DOHH2 (cell line): ENCODE results near the gene ZC3H7A.

Experiments used
- H3F3A ChIP-seq: fragments of 200-600 bp; sonication (generic), shearing (Covaris generic); 2 replicates; pipeline ENCODE4 v1.6.0; 2016; ENCODE audit warnings: antibody characterized with exemption, mild to moderate bottlenecking; ENCODE audit not compliant: control insufficient read depth, insufficient read depth
- H3K27ac ChIP-seq: fragments of 200-600 bp; sonication (generic); 2 replicates; pipeline ENCODE4 v1.5.1; 2014; ENCODE audit warnings: low read depth, mild to moderate bottlenecking, low read length, moderate library complexity
- H3K27me3 ChIP-seq: fragments of 200-600 bp; sonication (generic); 2 replicates; pipeline ENCODE4 v1.6.1; 2014; ENCODE audit warnings: mild to moderate bottlenecking, low read length, mixed read lengths; ENCODE audit not compliant: control insufficient read depth
- H3K36me3 ChIP-seq: fragments of 200-600 bp; sonication (generic); 2 replicates; pipeline ENCODE4 v1.6.1; 2014; ENCODE audit warnings: mild to moderate bottlenecking, low read length, moderate library complexity, mixed read lengths; ENCODE audit not compliant: control insufficient read depth
- H3K4me1 ChIP-seq: fragments of 200-600 bp; sonication (generic); 2 replicates; pipeline ENCODE4 v1.6.1; 2014; ENCODE audit warnings: mild to moderate bottlenecking, low read length, mixed read lengths; ENCODE audit not compliant: control insufficient read depth
- H3K4me2 ChIP-seq: fragments of 200-600 bp; sonication (generic); 2 replicates; pipeline ENCODE4 v1.6.0; 2014; ENCODE audit warnings: mild to moderate bottlenecking, low read length, moderate library complexity
- H3K4me3 ChIP-seq: fragments of 200-600 bp; sonication (generic); 2 replicates; pipeline ENCODE4 v1.5.1; 2014; ENCODE audit warnings: mild to moderate bottlenecking, low read length, mixed read lengths
- H3K79me2 ChIP-seq: fragments of 200-600 bp; sonication (generic); 2 replicates; pipeline ENCODE4 v1.6.1; 2014; ENCODE audit warnings: mild to moderate bottlenecking, low read length, mixed read lengths; ENCODE audit not compliant: control insufficient read depth
- H3K9me2 ChIP-seq: fragments of 200-600 bp; sonication (generic); replicated peaks from 2 replicates; pipeline ENCODE4 v1.6.1; 2014; ENCODE audit warnings: mild to moderate bottlenecking, low read length, mixed read lengths; ENCODE audit not compliant: control insufficient read depth
- H3K9me3 ChIP-seq: fragments of 200-600 bp; sonication (generic); 2 replicates; pipeline ENCODE4 v1.6.1; 2014; ENCODE audit warnings: antibody characterized with exemption, low read length, mixed read lengths; ENCODE audit not compliant: control insufficient read depth, insufficient read depth
- H4K20me1 ChIP-seq: fragments of 200-600 bp; sonication (generic); 2 replicates; pipeline ENCODE4 v1.6.0; 2014; ENCODE audit warnings: low read depth, mild to moderate bottlenecking, antibody characterized with exemption, low read length, moderate library complexity; ENCODE audit not compliant: control insufficient read depth, insufficient read depth
- CTCF ChIP-seq: fragments of 200-600 bp; sonication (generic); IDR thresholded peaks from one replicate; pipeline ENCODE4 v1.5.1; 2014; ENCODE audit warnings: antibody characterized with exemption, mild to moderate bottlenecking, low read depth, low read length; ENCODE audit not compliant: poor library complexity, severe bottlenecking
- EZH2phosphoT487 ChIP-seq: fragments of 200-600 bp; sonication (generic); IDR thresholded peaks from 2 replicates; pipeline ENCODE4 v1.6.1; 2017; ENCODE audit warnings: borderline replicate concordance, mild to moderate bottlenecking, antibody characterized with exemption, low read length, moderate library complexity, mixed read lengths

The ZC3H7A gene

DNA sequence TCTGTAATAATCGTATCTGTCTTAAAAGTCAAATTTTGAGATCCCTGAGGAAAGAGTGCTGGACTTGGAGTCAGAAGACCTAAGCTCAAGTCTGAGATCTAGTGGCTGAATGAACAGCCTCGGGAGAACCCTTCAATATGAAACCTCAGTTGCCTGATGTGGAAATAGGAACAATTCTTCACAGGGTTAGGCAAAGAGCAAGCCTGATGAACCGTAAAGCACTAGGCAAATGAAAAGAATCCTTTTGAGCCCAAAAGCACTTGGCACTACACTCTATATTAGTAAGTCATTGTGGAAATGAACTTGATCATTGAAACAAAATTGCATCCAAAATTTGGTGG lies 74.6 kb downstream of the ZC3H7A start:
- H3K4me3 ChIP-seq, result no peak overlapping the region
- H3K27ac ChIP-seq, result no peak overlapping the region
- no peaks in the 10 kb centered on the region for H3K9me3 ChIP-seq
- H3K36me3 ChIP-seq, result peaks cover 44% of the 10 kb centered on the region
- TF ChIP-seq CTCF, result no peak
- no peak for TF ChIP-seq EZH2phosphoT487
- no peaks in the 10 kb centered on the region for H3K27me3 ChIP-seq
- peaks cover 12% of the 10 kb centered on the region; the same call in 1 of the 2 replicates for H3F3A ChIP-seq
- H3K4me2 ChIP-seq, result no peak overlapping the region
- no peaks in the 10 kb centered on the region for H4K20me1 ChIP-seq
- H3K9me2 ChIP-seq, result no peaks in the 10 kb centered on the region
- H3K79me2 ChIP-seq, result no peaks in the 10 kb centered on the region
- peaks cover 22% of the 10 kb centered on the region for H3K4me1 ChIP-seq

GRCh38 chr16:11721781-11722467 lies 75.1 kb downstream of the ZC3H7A start:
- Histone ChIP-seq H3K9me3 (no peaks in the 10 kb centered on the region), H3K27me3 (no peaks in the 10 kb centered on the region), H3K79me2 (no peaks in the 10 kb centered on the region), H3K4me1 (peaks cover 27% of the 10 kb centered on the region), H3K4me2 (no peak overlapping the region), H3K36me3 (peaks cover 44% of the 10 kb centered on the region), H3K4me3 (no peak overlapping the region), H4K20me1 (no peaks in the 10 kb centered on the region), H3K9me2 (no peaks in the 10 kb centered on the region), H3K27ac (no peak overlapping the region), H3F3A (peaks cover 12% of the 10 kb centered on the region; the same call in 1 of the 2 replicates)
- TF ChIP-seq EZH2phosphoT487 (no peak), CTCF (no peak)

- Histone ChIP-seq H3K79me2 (peaks cover 2% of the 10 kb centered on the region; the same call in 1 of the 2 replicates), H4K20me1 (no peaks in the 10 kb centered on the region), H3K4me3 (no peak overlapping the region), H3K27ac (no peak overlapping the region), H3K9me2 (no peaks in the 10 kb centered on the region), H3K27me3 (no peaks in the 10 kb centered on the region), H3K36me3 (peaks cover 46% of the 10 kb centered on the region), H3F3A (peaks cover 25% of the 10 kb centered on the region), H3K4me2 (no peak overlapping the region), H3K4me1 (peaks cover 49% of the 10 kb centered on the region), H3K9me3 (no peaks in the 10 kb centered on the region)
- TF ChIP-seq EZH2phosphoT487, result no peak
- no peak for TF ChIP-seq CTCF
These were observed 77.3 kb downstream of the ZC3H7A start for GRCh38 chr16:11719762-11720161.
